Epithelial cell of alveolus of lung (primary cell): ENCODE data around the gene KIAA0040. TPM values are rescaled to one million over a fixed set of nuclear protein-coding genes. Genes with fewer than 3 reads are reported as not detected.

Source experiments
- total RNA-seq: library from RNA; depleted of rRNA; stranded (reverse); fragments of >200 nt; gene quantifications from 2 replicates; pipeline ENCODE4 v1.2.1, GENCODE V29; 2015

The KIAA0040 gene
- total RNA-seq = 0.16 and 0.52 TPM in 2 replicates

GRCh38 chr1:175192630-175193526 lies at the start of gene KIAA0040:
KIAA0040 (minus strand) TSS chr1:175192776; CDS start chr1:175161013, 31,763 bp downstream.

Other genes with a start within 250 kb of the KIAA0040 start
- gene CACYBP, start 192.8 kb downstream of the KIAA0040 start, total RNA-seq = 69.9 and 82.1 TPM in 2 replicates
- gene MRPS14, start 169.4 kb downstream of the KIAA0040 start, total RNA-seq = 19.8 and 30.4 TPM in 2 replicates
- gene TNN, start 124.9 kb downstream of the KIAA0040 start, total RNA-seq = 0.08 TPM in 1 of 2 replicates, not detected in the other